ENCODE data around the gene CLPTM1L. TPM values are rescaled to one million over a fixed set of nuclear protein-coding genes. Genes with fewer than 3 reads are reported as not detected.
"Not testable (repeated sequence)": the region's sequence is repeated elsewhere in the genome, so short reads cannot be mapped to it uniquely, and the experiment has no call there.

CLPTM1L gene
- total RNA-seq, 1 donor from 2014 or later, result 84.8 TPM

DNA sequence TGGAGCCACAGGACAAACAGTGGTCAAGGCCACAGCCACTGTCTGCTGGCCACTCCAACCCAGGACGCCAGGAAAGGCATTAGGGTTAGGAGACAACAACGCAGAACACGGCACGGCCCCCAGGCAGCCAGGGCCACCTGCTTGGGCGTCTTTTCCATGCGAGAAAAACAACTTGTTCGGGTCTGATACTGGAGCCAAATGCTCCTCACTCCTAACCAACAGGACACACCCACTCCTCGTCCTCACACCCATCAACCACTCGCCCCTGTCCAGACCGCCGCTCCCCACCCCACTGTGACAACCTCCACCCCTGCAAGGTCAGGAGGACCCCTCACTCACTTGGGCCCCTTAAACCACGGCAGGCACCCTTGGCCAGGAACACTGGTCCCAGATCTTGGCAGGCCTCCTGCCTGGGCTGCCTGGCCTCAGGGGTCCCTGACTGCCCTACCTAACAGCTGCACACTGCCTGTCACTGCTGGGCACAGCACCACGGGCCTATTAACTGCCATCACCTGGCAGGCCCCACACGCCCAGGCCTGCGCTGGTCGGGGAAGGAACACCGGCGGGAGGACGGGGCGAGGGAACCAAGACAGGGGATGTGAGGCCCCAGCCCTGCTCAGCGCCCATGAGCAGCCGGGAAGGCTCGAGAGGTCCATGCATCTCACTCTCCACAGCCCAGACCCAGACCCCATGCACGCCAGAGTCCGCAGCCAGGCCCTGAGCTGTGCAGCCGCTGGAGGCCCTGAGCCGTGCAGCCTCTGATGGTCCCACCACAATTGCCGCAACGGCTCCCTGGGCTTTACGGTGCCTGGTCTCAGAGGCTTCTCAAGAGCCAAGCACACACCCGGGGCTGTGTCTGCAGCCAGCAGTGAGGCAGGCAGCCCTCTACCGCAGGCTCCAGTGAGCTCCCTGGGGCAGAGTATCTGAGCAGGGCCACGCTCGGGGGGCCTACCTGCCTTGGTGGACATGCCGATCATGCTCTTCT, 13.8 kb downstream of the CLPTM1L start:
- H3K4me1 Mint-ChIP-seq (ENCODE audit: unreplicated experiment), result peaks cover 6% of the 10 kb centered on the region
- H3K27ac Mint-ChIP-seq, result no peak overlapping the region
- H3K9me3 Mint-ChIP-seq, result peaks cover 7% of the 10 kb centered on the region
- H3K4me3 Mint-ChIP-seq, result no peak overlapping the region
- no peak for DNase-seq (ENCODE audit: extremely low spot score, unreplicated experiment)
- TF ChIP-seq, protein P1, sequence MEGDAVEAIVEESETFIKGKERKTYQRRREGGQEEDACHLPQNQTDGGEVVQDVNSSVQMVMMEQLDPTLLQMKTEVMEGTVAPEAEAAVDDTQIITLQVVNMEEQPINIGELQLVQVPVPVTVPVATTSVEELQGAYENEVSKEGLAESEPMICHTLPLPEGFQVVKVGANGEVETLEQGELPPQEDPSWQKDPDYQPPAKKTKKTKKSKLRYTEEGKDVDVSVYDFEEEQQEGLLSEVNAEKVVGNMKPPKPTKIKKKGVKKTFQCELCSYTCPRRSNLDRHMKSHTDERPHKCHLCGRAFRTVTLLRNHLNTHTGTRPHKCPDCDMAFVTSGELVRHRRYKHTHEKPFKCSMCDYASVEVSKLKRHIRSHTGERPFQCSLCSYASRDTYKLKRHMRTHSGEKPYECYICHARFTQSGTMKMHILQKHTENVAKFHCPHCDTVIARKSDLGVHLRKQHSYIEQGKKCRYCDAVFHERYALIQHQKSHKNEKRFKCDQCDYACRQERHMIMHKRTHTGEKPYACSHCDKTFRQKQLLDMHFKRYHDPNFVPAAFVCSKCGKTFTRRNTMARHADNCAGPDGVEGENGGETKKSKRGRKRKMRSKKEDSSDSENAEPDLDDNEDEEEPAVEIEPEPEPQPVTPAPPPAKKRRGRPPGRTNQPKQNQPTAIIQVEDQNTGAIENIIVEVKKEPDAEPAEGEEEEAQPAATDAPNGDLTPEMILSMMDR (conservative IDR thresholded peaks at IDR 0.05), result no peak
- H3K36me3 Mint-ChIP-seq, result peaks cover 28% of the 10 kb centered on the region
- no peaks in the 10 kb centered on the region for H3K27me3 Mint-ChIP-seq

DNA sequence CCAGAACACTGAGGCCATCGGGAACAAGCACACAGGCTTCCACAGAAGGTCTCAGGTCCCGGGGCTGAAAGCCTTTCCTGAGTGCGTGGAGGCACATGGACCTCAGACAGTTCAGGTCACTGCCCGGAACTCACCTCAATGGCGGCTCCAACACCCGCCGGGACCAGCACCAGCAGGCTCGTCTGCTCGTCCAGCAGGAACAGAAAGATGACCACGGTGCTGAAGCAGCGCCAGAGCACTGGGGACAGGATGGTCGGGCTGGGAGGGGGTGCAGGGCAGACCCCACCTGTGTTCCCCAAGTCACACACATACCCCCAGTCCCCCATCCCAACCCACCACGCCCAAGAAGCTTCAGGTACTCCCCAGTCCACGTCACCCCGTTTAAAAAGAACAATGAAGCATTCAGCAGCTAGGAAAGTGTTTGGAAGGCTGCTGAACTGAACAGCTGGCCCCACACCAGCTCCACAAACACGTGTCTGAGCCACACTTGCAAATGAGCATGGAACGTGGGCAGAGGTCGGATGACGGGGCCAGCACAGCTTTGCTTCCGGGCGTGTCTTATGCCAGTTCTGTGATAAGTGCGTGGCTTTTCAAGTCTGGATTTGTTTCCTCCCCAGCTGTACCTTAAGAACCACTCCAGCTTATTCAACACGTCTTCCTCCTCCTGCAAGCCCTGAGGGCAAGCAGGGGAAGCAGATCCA, 14.6 kb downstream of the CLPTM1L start:
- Mint-ChIP-seq H3K27me3 (no peaks in the 10 kb centered on the region), H3K36me3 (peaks cover 28% of the 10 kb centered on the region), H3K4me1 (ENCODE audit: unreplicated experiment) (peaks cover 6% of the 10 kb centered on the region), H3K4me3 (no peak overlapping the region), H3K9me3 (peaks cover 7% of the 10 kb centered on the region), H3K27ac (no peak overlapping the region)
- DNase-seq (ENCODE audit: extremely low spot score, unreplicated experiment), result no peak
- TF ChIP-seq, protein P1 (conservative IDR thresholded peaks at IDR 0.05), result no peak

DNA sequence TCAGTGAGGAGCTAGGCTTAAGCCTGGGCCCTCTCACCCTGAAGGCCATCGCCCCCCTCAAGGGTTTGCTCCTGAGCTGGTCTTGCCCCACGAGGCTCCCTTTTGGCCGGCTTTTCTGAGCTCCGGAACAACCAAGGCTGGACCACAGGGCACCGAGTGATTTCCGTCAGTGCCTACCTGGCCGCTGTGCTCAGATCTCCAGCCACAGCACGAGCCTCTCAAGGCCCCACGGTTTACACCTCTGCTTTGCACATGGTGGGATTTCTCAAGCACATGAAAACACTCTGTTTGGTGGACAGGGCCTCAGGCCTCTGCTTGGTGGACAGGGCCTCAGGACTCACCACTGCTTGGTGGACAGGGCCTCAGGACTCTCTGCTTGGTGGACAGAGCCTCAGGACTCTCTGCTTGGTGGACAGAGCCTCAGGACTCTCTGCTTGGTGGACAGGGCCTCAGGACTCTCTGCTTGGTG, 15.8 kb downstream of the CLPTM1L start:
- Mint-ChIP-seq H3K4me1 (ENCODE audit: unreplicated experiment) (peaks cover 6% of the 10 kb centered on the region), H3K27ac (peak overlapping the region; percentile 90), H3K4me3 (no peak overlapping the region), H3K27me3 (no peaks in the 10 kb centered on the region), H3K36me3 (peaks cover 30% of the 10 kb centered on the region), H3K9me3 (peaks cover 7% of the 10 kb centered on the region)
- DNase-seq (ENCODE audit: extremely low spot score, unreplicated experiment), result no peak
- TF ChIP-seq, protein P1 (conservative IDR thresholded peaks at IDR 0.05), result no peak

DNA sequence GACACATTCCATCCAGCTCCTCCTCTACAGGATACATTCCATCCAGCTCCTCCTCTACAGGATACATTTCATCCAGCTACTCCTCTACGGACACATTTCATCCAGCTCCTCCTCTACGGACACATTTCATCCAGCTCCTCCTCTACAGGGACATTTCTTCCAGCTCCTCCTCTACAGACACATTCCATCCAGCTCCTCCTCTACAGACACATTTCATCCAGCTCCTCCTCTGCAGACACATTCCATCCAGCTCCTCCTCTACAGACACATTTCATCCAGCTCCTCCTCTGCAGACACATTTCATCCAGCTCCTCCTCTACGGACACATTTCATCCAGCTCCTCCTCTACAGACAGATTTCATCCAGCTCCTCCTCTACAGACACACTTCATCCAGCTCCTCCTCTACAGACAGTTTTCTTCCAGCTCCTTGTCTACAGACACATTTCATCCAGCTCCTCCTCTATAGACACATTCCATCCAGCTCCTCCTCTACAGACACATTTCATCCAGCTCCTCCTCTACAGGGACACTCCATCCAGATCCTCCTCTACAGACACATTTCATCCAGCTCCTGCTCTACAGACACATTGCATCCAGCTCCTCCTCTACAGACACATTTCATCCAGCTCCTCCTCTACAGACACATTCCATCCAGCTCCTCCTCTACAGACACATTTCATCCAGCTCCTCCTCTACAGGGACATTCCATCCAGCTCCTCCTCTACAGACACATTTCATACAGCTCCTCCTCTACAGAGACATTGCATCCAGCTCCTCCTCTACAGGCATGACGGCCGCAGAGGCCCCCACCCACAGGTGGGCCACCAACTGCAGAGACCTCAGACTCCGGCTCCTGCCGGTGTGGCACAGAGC, 16.4 kb downstream of the CLPTM1L start:
- H3K4me1 Mint-ChIP-seq (ENCODE audit: unreplicated experiment); DNase-seq (ENCODE audit: extremely low spot score, unreplicated experiment); H3K9me3 Mint-ChIP-seq; H3K27me3 Mint-ChIP-seq: not testable (repeated sequence)
- Mint-ChIP-seq H3K36me3 (peaks cover 33% of the 10 kb centered on the region), H3K4me3 (peak overlapping the region; percentile 12), H3K27ac (peak overlapping the region; percentile 90)

DNA sequence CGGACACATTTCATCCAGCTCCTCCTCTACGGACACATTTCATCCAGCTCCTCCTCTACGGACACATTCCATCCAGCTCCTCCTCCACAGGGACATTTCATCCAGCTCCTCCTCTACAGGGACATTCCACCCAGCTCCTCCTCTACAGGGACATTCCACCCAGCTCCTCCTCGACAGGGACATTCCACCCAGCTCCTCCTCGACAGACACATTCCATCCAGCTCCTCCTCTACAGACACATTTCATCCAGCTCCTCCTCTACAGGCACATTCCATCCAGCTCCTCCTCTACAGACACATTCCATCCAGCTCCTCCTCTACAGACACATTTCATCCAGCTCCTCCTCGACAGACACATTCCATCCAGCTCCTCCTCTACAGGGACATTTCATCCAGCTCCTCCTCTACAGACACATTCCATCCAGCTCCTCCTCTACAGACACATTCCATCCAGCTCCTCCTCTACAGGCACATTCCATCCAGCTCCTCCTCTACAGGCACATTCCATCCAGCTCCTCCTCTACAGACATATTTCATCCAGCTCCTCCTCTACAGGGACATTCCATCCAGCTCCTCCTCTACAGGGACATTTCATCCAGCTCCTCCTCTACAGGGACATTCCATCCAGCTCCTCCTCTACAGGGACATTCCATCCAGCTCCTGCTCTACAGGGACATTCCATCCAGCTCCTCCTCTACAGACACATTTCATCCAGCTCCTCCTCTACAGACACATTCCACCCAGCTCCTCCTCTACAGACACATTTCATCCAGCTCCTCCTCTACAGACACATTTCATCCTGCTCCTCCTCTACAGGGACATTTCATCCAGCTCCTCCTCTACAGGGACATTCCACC, 17.8 kb downstream of the CLPTM1L start:
- H3K9me3 Mint-ChIP-seq; H3K27me3 Mint-ChIP-seq; H3K4me1 Mint-ChIP-seq (ENCODE audit: unreplicated experiment); DNase-seq (ENCODE audit: extremely low spot score, unreplicated experiment): not testable (repeated sequence)
- peak overlapping the region; percentile 66 for H3K4me3 Mint-ChIP-seq
- H3K27ac Mint-ChIP-seq, result peak overlapping the region; percentile 96
- peaks cover 25% of the 10 kb centered on the region for H3K36me3 Mint-ChIP-seq

DNA sequence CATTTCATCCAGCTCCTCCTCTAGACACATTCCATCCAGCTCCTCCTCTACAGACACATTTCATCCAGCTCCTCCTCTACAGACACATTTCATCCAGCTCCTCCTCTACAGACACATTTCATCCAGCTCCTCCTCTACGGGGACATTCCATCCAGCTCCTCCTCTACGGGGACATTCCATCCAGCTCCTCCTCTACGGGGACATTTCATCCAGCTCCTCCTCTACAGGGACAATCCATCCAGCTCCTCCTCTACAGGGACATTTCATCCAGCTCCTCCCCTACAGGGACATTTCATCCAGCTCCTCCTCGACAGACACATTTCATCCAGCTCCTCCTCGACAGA, 18.4 kb downstream of the CLPTM1L start:
- H3K4me3 Mint-ChIP-seq; H3K9me3 Mint-ChIP-seq; DNase-seq (ENCODE audit: extremely low spot score, unreplicated experiment); H3K27me3 Mint-ChIP-seq; H3K4me1 Mint-ChIP-seq (ENCODE audit: unreplicated experiment): not testable (repeated sequence)
- Mint-ChIP-seq H3K36me3 (peaks cover 22% of the 10 kb centered on the region), H3K27ac (peak overlapping the region; percentile 96)

All from type B pancreatic cell (in vitro differentiated cells).